T-helper 2 cell treated with Interferon-gamma antibody and Interleukin-4, amounts not matched to agents 100 ng/mL and 5 ng/mL, for 36 hours (primary cell): ENCODE results near the gene INVS. TPM values are rescaled to one million over a fixed set of nuclear protein-coding genes. Genes with fewer than 3 reads are reported as not detected.
"Not testable (repeated sequence)": the region's sequence is repeated elsewhere in the genome, so short reads cannot be mapped to it uniquely, and the experiment has no call there.

Source experiments
- intact Hi-C: fragments of 100-400 bp; cut with micrococcal nuclease; formaldehyde crosslinking; loops from one replicate; pipeline ENCODE4 v1.15.1; 2023
- total RNA-seq: library from RNA; stranded (reverse); gene quantifications from 2 replicates; pipeline ENCODE4 v1.2.3, GENCODE V29; 2022

The INVS gene
- total RNA-seq, 1 donor from 2014 or later: 15.5 TPM

DNA sequence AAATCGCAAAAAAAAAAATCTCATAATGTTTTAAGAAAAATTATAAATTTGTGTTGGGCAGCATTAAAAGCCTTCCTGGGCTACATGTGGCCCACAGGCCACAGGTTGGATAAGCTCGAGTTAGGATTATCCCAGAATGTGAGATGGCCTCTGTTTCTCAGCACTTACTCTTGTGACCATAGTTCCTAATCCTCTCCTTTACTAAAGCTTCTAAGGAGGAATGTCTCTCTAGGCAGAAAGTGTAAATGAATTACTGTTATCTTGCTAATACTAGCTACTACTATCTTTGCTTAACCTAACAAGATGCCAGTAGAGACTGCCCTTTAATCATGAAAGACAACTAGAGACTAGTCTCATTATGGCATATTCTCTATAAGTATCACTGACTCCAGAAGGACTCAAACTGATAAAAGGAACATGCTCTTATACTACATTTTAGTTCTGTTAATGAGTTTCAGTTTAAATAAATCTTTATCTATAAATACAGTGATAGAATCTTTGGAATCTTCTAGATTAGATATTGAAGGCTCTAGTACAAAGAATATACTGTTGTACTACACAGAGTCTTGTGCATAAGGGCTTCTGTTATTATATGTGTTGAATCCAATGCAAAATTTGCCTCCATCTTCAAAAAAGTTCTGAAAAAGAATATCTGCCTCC lies 13.8 kb downstream of the INVS start:
- intact Hi-C loops: no loop called here

DNA sequence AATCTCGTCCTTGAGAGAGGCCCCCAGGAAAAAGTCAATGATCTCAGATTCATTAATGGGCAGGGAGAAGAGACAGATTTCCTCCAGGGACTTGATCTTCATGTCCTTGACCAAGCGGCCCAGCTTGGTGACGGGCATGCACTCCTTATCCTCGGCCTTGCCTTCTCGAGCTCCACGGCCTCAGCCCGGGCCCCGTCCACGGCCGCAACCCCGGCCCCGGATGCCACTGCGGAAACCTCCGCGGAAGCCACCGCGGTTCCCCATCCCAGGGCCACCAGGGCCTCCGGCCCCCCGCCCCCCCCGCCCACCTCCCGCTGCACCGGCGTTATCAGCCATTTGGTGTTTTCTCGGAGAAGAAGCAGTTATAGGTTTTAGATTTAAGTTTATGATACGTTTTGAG lies 18.3 kb downstream of the INVS start:
- intact Hi-C loops: no loop called here

DNA sequence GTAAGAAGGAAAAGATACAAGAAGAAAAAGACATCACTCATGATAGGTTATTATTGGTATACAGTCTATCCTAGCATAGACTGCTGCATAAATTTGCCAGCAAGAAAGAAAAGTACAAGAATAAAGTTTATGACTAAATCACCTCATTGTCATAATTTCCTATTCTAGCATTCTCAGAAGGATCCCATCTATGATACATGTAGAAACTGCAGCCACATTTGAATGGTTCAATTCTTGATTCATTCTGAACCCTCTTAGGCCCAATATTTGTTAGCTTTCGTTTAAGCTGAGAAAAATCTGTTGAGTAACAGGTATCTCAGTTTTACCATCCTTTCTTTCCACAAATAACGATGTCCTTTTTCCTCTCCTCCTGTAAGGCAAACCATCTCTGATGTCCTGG lies 21.2 kb downstream of the INVS start:
- intact Hi-C loops: no loop called here

DNA sequence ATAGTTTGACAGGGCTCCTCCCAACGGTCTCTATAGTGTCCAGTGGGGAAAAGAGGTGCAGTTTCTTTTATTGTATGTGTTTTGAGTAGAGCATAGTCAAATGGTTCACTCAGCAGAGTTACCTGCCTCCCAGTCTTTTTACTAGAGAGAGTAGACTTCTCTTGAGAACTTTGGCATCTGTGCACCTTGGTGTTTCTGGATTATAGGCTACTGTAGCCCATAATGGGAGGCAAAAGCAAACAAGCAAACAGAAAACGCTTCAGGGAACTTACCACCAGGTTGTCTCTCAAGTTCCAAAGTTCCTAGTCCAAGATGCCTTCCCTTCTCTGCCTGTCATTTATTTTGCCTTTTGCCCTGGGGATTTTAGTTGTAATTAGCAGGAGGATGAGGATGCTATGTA lies 26.2 kb downstream of the INVS start:
- intact Hi-C loops: no loop called here

DNA sequence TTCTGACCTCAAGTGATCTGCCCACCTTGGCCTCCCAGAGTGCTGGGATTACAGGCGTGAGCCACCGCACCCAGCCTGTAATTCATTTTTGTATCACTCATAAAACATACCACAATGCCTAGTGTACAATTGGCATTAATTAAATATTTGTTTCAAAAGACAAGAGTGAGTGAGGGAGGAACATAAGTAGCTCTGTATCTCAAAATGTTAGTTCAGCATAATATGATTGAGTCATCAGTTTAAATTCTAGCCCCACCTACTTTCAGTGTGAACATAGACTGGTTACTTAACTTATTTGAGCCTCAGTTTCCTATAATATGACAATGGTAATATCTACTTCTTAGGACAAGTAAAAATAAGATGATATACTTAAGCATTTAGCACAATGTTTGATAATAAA lies 26.9 kb downstream of the INVS start:
- intact Hi-C loops: no loop called here

DNA sequence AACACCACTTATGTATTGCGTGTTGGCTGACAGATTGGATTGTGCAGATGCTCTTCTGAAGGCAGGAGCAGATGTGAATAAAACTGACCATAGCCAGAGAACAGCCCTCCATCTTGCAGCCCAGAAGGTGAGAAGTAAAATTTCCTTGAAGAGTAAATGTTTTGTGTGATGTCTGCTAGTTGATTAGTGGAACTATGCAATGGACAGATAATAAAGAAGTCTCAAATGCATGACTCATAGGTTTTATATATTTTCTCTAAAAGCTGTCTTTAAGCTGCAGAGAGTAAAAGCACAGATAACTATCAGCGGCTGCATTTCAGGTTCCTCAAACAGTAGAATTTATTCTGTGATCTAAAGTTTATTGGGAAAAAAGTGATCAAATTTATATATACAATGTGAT lies 27.4 kb downstream of the INVS start:
- intact Hi-C loops: no loop called here

DNA sequence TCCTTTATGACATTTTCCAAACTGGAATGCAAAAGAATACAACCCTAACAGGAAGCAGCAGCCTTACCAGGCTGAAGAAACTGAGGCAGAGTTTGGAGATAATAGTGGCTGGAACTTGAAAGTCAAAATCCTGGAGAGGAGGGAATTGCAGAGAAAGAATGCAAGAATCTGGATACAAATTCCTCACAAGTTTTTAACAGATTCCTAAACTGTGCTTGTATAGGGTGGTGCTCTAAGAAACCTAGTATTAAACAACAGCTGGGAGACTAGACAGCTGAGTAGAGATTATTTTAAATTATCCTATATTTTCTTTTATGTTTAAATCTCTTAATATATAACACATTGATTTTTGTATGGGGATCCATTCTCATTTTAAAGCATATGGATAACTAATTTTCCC lies 30.7 kb downstream of the INVS start:
- intact Hi-C loops: no loop called here

DNA sequence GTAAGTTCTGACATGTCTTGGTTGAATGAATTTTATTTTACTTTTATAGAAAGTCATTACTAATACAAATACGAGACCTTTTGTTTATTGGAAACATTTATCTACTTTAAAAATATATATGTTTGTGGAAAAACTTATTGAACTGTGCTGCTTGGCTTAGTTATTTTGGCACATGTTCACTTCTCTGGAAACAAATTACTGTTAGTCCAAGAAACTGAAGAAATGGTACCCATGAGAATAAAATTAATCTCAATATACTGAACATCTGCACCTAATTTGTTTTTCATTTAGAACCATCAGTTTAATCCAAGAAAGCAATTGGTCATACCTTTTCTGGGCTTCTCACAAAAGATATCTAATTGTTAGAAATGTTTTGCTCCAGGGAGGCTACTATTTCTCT lies 32.2 kb downstream of the INVS start:
- intact Hi-C loops: no loop called here

DNA sequence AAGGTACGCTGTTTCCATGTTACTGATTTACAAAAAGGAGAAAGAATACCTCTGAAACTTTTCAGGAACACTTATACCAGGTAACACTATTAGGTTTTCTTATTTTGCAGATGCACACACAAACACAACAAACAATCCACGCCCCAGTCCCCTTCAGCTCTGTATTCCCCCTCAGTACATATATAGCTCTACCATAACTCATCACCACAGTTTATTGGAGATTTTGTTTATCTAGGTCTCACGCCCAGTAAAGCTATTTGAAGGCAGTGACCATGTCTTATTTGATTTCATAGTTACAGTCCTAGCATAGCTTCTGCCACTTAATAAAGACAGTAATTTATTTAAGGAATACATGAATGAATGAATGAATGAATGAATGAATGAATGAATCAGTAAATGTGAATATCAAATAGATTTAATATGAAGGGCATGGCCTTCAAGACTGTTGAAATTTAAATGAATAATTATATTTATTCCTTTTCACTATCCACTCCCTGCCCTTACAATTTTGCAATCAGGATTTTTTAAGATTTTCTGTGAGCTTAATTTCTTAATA lies 32.9 kb downstream of the INVS start:
- intact Hi-C loops: no loop called here

DNA sequence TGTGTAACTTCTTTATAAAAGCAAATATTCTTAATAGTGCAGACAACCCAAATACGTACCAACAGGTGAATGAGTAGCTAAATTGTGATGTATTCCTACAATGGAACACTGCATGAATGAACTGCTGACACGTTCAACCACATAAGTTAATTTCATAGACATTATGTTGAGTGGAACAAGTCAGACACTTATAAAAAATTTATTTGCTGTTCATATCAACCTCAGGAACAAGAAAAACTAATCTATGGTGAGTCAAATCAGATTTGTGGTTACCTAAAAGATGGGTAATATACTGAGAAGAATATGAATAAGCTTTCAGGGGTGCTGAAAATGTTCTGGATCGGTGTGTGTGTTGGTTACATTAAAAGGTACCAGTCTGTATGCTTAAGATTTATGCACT lies 35.7 kb downstream of the INVS start:
- intact Hi-C loops: no loop called here

DNA sequence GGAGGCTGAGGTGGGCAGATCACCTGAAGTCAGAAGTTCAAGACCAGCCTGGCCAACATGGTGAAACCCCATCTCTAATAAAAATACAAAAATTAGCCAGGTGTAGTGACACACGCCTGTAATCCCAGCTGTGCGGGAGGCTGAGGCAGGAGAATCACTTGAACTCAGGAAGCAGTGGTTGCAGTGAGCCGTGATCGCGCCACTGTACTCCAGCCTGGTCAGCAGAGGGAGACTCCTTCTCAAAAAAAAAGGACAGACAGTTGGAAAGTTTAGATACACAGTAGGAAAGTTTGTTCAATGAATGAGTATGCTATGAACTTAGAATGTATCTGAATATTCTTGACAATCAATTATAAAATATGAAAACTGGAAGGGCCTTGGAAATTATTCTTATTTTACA lies 37.8 kb downstream of the INVS start:
- intact Hi-C loops: not testable (repeated sequence)

DNA sequence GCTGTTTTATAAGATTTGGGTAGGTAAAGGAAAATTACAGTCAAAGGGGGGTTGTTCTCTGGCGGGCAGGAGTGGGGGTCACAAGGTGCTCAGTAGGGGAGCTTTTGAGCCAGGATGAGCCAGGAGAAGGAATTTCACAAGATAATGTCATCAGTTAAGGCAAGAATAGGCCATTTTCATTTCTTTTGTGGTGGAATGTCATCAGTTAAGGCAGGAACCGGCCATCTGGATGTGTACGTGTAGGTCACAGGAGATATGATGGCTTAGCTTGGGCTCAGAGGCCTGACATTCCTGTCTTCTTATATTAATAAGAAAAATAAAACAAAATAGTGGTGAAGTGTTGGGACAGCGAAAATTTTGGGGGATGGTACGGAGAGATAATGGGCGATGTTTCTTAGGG lies 41.3 kb downstream of the INVS start:
- intact Hi-C loops: not testable (repeated sequence)

DNA sequence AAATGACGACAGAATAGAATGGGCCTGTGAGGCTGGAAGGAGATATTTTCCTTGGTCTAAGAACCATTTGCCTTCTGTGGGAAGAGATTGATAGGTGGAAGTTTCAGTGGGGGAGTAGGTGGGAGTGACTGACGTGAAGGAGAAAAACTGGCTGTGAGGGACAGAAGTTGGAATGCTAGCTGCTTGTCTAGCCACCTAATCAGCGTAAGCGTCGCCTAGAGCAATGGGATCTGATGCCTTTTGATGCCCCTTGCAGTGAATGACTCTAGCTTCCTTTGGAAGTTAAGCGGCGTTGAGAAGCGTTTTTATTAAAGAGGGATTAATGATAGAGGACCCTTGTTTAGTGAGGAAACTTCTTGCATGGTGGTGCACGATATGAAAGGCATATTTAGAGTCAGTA lies 42.8 kb downstream of the INVS start:
- intact Hi-C loops: not testable (repeated sequence)

DNA sequence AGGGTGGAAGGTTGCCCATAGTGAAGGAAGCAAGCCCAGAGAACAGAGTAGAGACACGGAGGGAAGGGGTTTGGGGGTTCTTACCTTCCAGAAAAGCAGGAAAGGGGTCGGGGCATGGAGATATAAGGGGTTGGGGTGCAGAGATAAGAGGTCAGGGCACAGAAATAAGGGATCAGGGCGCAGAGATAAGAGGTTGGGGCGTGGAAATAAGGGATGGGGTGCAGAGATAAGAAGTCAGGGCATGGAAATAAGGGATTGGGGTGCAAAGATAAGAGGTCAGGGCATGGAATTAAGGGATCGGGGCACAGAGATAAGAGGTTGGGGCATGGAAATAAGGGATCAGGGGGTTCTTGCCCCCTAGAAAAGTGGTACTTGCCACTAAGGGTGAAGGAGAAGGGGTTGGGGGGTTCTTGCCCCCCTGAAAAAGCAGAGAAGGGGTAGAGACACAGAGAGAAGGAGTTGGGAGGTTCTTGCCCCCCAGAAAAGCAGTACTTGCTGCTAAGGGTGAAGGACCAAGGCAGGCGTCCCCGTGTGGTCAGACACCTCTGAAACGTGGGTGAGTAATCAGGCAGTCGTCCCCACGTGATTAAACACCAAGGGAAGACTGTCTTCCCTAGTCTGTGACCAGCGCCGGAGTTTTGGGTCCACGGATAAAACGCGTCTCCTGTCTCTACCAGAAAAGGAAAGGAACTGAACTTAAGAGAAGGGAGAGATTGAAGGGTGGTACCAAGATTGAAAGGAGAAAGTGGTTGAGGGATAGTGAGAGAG lies 46.3 kb downstream of the INVS start:
- intact Hi-C loops: not testable (repeated sequence)

DNA sequence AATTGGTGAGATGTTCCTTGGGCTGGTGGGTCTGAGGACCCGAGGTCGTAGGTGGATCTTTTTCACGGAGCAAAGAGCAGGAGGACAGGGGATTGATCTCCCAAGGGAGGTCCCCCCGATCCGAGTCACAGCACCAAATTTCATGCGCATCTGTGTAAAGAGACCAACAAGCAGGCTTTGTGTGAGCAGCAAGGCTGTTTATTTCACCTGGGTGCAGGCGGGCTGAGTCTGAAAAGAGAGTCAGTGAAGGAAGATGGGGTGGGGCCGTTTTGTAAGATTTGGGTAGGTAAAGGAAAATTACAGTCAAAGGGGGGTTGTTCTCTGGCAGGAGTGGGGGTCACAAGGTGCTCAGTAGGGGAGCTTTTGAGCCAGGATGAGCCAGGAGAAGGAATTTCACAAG lies 46.9 kb downstream of the INVS start:
- intact Hi-C loops: not testable (repeated sequence)

DNA sequence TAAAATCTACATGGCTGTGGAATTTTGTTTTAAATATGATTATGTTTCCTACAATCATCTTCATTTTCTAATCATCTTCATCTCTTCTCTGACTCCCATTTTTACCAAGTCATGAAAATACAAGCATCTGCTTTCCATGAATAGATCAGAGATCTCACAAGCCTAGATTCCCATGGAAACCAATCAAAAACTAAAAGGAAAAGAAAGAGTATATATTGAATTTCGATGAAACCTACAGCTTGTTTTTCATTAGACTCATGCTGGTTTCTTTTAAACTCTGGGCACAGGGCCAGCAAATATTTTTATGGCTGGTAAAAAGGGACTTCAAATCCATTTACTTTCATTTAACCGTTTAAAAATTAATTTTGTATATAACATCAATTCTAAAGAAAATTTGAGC lies 51.2 kb downstream of the INVS start:
- intact Hi-C loops: no loop called here

DNA sequence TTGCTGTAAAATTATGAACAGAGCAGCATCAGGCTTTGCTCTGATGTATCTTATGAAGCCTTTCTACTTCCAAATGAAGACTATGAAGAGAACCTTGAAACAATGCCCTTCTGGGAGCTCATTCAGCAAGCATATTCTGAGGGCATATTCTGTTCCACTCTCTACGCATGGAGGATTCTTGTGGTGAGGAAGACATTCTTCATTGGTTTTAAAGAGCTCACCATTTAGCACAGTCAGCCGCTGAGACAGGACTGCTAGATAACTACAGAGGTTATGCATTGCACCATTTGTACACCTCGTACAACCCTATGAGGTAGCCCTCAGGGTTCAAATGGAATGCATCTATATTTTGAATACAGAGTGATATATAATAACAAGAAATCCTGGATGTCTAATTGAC lies 61.0 kb downstream of the INVS start:
- intact Hi-C loops: no loop called here

DNA sequence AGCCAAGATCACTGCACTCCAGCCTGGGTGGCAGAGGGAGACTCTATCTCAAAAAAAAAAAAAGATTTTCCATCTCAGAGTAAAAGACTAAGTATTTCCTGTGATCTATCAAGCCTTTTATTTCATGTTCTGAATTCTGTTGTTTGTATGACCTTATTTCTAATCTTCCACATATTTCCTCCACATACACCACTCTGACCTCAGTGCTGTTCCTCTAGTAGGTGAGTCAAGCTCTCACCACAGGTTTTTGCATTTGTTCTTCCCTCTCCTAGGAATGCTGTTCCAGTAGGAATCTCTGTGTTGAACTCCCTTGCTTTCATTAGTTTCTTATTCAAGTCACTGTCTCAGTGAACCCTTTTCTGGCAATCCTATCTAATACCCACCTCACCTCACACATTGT lies 68.1 kb downstream of the INVS start:
- intact Hi-C loops: no loop called here

DNA sequence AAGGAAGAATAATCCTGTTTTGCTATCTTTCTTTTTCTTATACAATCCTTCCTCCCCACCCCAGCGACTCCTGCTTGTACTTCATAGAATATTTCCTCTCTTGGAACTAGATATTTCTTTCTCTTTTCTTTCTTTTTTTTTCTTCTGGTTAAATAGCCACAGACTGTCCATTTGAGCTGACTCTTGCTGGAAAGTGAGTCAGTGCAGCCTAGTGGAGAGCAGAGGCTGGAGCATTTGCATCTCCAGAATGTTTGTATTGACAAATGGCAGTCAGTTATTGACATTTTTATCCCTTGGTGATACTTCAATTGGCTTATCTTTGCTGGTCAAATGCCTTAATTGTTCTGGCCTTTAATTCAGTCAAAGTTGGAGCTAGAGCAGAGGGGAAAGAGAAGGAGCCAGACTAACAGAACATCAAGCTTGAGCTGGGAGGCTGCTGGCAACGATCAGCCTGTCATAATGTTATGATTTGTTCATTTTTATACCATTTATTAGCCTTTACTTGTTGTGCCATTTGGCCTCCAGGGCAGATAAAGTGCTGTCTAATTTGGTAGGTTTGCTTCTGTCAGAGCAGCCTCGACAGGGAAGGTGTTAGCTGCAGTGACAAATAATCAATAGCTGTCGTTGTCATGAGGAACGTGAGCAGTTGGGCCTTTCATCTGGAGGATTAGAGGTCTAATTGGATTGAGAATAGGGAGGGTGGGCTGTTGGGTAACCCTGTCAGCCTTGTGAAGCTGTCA lies 69.0 kb downstream of the INVS start:
- intact Hi-C loops: no loop called here

DNA sequence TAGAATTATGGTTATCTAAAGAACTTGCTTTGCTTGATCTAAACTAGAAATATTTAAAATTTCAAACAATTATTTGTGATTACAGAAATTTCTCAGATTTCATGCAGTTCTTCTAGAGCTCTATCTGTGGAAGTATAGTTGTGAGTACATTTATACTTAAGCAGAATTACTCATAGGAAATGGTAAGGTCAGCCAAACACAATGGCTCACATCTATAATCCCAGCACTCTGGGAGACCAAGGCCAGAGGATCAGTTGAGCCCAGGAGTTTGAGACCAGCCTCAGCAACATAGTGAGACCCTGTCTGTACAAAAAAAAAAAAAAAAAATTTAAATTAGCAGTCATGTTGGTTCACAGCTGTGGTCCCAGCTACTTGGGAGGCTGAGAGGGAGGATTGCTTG lies 71.0 kb downstream of the INVS start:
- intact Hi-C loops: no loop called here

DNA sequence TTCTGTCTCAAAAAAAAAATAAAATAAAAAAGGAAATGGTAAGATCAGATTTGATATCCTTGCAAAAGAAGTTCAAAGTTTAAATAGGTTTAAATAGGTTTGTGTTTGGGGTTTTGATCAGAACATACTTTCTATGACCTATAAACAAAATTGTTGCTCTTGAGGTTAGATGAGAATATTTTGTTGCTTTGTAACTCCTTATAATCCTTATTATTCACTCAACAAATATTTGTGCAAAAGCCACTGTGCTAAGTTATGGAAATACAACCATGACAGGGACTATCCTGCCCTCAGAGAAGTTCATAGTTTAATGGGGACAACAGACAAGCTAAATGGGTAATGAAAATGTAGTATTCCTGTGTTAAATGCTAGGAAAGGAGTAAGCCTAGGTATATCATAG lies 71.5 kb downstream of the INVS start:
- intact Hi-C loops: no loop called here

DNA sequence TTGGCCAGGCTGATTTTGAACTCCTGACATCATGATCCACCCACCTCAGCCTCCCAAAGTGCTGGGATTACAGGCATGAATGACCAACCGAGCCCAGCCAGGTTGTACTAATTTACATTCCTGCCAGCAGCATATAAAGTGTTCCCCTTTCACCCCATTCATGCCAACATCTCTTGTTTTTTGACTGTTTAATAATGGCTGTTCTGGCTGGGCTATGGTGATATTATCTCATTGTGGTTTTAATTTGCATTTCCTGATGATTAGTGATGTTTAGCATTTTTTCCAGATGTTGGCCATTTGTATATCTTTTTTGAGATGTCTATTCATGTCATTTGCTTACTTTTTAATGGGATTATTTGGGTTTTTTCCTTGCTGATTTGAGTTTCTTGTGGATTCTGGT lies 87.3 kb downstream of the INVS start:
- intact Hi-C loops: no loop called here
